Putamen (tissue), 1 donor: ENCODE measurements around the gene DSG3.

Experiments
- DNase-seq: peaks from one replicate; pipeline ENCODE4 v3.0.0-alpha.2; 2016; ENCODE audit warnings: low spot score

Gene DSG3

GRCh38 chr18:31447530-31448191, at the start of gene DSG3:
Gene DSG3 (plus strand): TSS chr18:31447741. CDS start chr18:31447878, 137 bp downstream.
- no peak for DNase-seq

DNA sequence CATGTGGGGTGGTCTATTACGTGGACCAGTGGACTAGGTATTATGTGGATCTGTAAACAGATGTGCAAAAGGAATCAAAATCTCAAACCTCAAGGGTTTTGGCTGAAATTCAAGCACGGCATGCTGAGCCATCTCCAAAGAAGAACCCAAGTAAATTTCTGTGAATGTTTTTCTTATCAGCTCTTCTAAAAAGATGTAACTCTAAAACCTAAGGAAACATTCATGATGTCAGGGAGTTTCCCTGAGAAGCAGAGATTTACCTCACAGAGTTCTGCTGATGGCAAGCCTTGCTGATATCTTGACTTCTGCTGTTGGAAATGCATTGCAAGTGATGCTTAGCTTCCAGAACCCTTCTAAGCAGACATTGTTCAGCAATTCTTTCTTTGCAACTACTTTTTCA, 49.4 kb upstream of the DSG3 start:
- no peak for DNase-seq

- DNase-seq: no peak
Observed at GRCh38 chr18:31399306-31400032, 48.1 kb upstream of the DSG3 start.

DNA sequence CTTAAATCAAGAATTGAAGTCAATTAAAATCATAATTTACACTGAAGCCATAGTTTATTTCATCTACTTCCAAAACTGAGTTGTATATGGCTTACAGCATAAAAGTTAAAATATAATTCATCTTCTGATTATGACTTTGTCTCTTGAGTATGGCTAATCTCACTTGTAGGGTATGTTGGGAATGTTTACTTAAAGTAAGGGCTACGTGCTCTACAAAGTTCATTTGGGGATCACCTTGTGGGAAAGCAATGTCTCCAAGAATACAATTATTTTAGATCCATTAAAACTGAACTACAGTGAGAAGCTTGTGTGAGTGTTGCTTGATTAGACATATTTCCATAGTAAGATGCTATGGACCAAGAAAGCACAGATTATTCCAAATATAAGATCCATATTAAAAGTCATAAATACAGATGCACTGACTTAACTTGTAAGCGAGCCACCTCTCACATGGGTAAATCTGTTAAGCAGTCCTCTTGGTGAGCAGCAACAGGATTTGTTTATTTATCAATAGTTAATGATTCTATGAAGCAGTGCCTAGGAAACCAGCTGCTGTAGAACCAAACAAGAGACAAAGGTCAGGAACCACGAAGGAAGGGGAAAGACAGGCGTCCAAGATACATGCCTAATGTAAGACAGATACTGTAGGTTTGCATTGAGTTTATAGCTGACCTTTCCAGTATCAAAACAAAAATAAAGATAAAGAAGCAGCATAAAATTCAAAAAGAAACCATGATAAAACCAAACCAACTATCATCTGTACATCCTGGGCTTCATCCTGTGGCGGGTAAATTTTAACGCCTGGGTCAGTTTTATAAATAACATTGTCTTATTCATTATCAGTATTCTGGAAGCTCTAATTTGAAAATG, 46.1 kb upstream of the DSG3 start:
- no peak for DNase-seq

DNA sequence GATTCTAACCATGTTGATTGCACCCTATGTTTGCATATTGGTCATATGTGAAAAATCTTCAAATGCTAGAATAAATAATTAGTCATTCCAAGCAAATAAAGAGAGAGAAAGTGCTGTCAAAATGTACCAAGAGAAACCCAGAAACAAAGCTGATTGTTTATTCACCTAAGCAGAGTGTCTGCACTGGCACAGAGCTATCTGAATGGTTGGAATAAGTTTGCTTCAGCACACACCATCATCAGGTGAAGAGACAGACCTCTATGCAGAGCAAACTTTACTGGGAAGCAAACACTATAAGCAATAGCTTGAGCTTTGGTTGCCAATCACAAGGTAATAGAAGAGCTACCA, 45.5 kb upstream of the DSG3 start:
- no peak for DNase-seq

DNA sequence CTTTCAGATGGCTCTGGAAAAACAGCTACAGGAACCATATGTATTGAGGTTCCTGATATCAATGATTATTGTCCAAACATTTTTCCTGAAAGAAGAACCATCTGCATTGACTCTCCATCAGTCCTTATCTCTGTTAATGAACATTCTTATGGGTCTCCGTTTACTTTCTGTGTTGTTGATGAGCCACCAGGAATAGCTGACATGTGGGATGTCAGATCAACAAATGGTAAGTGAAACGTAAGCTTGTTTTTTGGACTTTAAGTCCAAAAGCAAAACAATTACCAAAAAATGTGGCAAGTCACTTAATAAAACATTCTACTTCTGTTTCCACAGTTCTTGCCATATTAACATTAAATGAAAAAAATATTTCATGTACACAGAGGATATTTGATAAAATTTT, 44.1 kb upstream of the DSG3 start:
- DNase-seq: no peak

DNA sequence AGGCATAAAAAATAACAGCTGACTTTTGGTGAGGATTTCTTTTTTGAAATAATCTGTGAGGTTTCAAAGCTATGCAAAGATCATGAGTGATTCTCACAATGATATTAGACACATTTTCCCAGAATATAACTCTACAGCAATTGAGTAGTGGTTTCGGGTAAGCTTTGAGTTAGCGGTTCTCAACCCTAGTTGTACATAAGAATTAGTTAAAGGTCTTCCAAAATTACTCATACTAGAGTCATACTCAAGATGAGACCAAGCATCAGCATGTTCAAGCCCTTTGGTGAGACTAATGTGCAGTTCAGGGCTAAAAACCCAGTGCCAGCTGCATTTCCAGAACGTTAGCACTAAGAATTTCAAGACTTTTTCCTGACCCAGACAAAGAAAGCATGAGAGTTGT, 39.9 kb upstream of the DSG3 start:
- no peak for DNase-seq

GRCh38 chr18:31409276-31409675, 38.3 kb upstream of the DSG3 start:
- no peak for DNase-seq

DNA sequence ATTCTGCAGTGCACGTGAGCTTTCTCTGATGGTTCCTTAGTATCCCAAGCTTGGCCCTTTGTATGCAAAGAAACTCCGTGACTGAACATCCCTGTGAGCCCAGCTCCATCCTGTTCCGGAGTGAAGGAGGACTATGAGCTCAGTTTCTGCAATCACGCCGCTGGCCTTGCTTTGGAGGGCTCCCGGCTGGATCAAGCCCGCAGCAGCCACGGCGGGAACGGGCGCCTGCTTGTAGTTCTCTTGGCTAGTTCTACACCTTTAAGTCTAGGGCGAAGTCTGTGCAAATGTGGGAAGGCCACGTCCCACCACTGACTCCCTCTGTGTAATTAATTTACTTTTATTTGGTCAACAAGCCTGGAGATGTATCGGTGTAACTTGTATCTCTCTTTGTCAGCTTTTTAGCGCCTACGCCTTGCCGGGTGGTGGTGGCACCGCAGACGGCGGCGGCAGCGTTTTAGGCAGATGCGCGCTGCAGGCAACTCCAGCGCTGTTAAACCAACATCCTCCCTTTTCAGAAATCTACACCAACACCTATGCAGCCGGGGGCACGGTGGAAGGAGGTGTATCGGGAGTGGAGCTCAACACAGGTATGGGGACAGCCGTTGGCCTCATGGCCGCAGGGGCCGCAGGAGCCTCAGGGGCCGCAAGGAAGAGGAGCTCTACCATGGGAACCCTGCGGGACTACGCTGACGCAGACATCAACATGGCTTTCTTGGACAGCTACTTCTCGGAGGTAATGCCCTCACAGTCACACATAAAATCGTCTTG, 36.6 kb upstream of the DSG3 start:
- DNase-seq: no peak

DNA sequence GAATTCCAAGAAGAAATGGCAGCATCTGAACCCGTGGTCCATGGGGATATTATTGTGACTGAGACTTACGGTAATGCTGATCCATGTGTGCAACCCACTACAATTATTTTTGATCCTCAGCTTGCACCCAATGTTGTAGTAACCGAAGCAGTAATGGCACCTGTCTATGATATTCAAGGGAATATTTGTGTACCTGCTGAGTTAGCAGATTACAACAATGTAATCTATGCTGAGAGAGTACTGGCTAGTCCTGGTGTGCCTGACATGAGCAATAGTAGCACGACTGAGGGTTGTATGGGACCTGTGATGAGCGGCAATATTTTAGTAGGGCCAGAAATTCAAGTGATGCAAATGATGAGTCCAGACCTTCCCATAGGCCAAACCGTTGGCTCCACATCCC, 34.4 kb upstream of the DSG3 start:
- no peak for DNase-seq

GRCh38 chr18:31417850-31418249, 29.7 kb upstream of the DSG3 start:
- DNase-seq: no peak

GRCh38 chr18:31419457-31419932, 28.0 kb upstream of the DSG3 start:
- no peak for DNase-seq

DNA sequence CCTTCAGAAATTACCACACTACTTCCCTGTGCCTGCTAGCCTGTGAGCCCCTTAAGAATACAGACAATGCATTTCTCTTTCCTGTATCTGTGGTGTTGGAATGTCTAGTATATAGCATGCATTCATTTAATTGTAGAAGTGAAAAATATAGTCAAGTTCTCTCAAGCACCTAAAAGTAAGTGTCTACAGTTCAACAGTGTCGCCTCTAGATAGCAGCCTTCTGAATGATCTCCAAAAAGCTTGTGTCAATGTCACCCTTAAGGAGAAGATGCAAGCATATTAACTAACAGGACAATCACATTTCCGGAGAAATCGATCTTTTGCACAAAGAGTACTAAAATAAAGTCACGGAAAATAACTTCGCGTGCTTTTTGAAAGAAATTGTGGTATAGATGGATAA, 27.5 kb upstream of the DSG3 start:
- DNase-seq: no peak

- DNase-seq: no peak
Observed at GRCh38 chr18:31420524-31420923, 27.0 kb upstream of the DSG3 start.

GRCh38 chr18:31424383-31424988, 23.1 kb upstream of the DSG3 start:
- DNase-seq: no peak

DNA sequence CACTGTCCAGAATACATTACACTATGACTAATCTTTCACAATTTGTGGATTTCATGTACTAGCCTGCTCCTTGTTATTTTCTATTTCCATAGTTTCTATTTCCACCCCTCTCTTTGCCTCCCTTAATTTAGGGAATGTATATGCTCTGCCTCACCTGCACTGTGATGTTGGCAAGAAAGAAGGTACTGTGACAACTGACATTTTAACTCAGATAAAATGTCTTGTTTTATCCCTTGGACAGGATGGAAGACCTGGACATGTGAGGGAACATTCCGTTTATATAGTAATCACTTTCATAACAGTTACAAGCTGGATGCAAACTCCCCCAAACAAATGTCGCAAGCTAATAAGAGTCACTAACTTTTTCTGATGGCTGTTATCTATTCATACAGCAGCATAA, 21.5 kb upstream of the DSG3 start:
- no peak for DNase-seq

DNA sequence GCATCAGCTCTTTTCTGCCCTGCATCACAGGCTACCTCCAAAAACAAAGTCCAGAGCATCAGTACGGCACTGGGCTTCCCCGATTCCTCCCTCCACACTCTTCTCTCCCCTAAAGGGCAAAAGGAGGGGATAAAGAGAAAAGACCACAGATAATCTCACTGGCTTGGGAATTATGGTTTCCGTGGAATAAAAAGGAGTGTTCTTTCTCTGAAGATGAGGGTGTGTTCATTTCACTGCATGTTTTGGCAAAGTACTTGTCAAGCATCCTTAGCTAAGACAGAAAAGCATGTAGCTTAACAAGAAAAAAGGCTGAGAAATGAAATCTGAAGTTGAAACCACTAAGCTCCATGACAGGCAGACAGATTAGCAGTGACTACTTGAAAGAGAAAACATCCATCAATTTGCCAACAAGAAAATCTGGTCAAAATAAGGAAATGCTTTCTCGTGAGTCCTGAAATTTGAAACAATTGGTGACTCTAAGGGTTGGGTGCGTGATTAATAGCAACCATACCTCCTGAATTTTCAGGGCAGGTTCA, 20.6 kb upstream of the DSG3 start:
- no peak for DNase-seq

GRCh38 chr18:31428211-31428610, 19.3 kb upstream of the DSG3 start:
- DNase-seq: no peak

DNA sequence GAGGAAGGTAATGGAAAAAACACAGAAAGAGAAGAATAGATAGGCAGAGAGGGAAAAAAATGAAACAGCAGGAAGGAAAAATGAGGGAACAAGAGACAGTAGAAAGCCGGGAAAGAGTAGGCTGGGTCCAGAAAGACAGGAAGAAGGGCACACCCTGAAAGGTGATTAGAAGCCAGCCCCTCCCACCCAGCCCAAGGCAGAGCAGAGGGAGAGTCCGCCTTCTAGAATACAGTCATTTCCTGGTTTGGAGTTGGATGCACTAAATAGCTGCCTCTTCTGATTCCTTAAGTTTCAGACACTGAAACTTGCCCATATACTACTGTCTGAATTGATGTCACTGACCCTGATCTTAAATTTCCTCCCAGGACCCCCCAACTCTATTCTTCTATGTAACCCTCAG, 17.9 kb upstream of the DSG3 start:
- DNase-seq: no peak

GRCh38 chr18:31430072-31430471, 17.5 kb upstream of the DSG3 start:
- no peak for DNase-seq

DNA sequence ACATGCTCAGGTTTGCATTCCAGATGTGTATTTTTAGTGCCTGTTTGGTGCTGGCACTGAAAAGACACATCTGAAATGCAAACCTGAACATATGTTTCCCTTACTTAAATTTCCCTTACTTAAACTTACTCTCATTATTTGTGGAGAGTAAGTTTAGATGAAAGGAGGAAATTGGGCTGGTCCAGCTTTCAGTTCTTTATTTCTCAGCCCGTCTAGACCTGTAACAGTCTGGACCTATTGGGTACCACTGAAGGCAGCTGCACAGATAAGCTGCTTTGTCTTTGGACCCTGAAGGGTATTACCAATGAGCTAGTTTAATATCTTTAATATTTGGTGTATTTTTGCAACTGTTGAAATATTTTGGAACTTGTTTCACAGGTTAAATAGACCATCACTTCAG, 17.0 kb upstream of the DSG3 start:
- DNase-seq: no peak
